ENCODE data around the gene ZNF469. TPM values are rescaled to one million over a fixed set of nuclear protein-coding genes. Genes with fewer than 3 reads are reported as not detected.

Gene ZNF469
- total and polyA plus RNA-seq, 9 of the 15 experiments (the other 6 are each of a cell fraction or from before 2014, with no cell fraction given) = 0.01 to 0.04 TPM; not detected in 7

- no peaks in the 10 kb centered on the region for H3K79me2 ChIP-seq (ENCODE audit: control insufficient read depth, insufficient read depth, low read length)
- BruUV-seq (replicated peaks) = no TSS peak
- no peaks in the 10 kb centered on the region for H3K36me3 ChIP-seq (ENCODE audit: control insufficient read depth, insufficient read depth, low read length)
- H3K27ac ChIP-seq (ENCODE audit: extremely low read depth, low read depth, low read length) = no peak overlapping the region
- no peak overlapping the region for H3K4me2 ChIP-seq (ENCODE audit: insufficient read depth, low read length)
- ATAC-seq (no peak), DNase-seq (ENCODE audit: extremely low read depth in 1 of 4, low spot score in 3 of 4) (no peak), FAIRE-seq (no peak)
- POLR2A ChIA-PET = no interaction called here
- no peak overlapping the region for H3K4me3 ChIP-seq
- CTCF ChIA-PET (ENCODE audit: low intra/inter-chr PET ratio) = no interaction called here
- no peak overlapping the region for H2AFZ ChIP-seq (ENCODE audit: low read depth, low read length)
- in situ Hi-C loops (cut with MboI) = no loop called here
- no peak overlapping the region for H3K9ac ChIP-seq (ENCODE audit: insufficient read depth in 1 of 2, low read depth in 2 of 2, low read length in 2 of 2)
- no peak for TF ChIP-seq ZNF655 (CRISPR knock-in tag; IDR thresholded peaks at IDR 0.05)
- no peak for TF ChIP-seq EP300 (IDR thresholded peaks at IDR 0.05; ENCODE audit: low read length)
- TF ChIP-seq CREB3 (tag; conservative IDR thresholded peaks at IDR 0.05; ENCODE audit: low read depth) = no peak
- TF ChIP-seq ZBTB26 (CRISPR knock-in tag; IDR thresholded peaks at IDR 0.05) = no peak
- TF ChIP-seq BRF2 (IDR thresholded peaks at IDR 0.05; ENCODE audit: borderline replicate concordance, insufficient read depth, insufficient read length) = no peak
- no peak for TF ChIP-seq ZNF174 (CRISPR knock-in tag; IDR thresholded peaks at IDR 0.05)
- no peak for TF ChIP-seq IRF2 (CRISPR knock-in tag; IDR thresholded peaks at IDR 0.05)
- no peak for TF ChIP-seq EP400 (IDR thresholded peaks at IDR 0.05)
- TF ChIP-seq CGGBP1 (CRISPR knock-in tag; IDR thresholded peaks at IDR 0.05) = no peak
- TF ChIP-seq ZNF212 (CRISPR knock-in tag; IDR thresholded peaks at IDR 0.05) = no peak
- TF ChIP-seq ATF4 (CRISPR knock-in tag; IDR thresholded peaks at IDR 0.05) = no peak
- no peak for TF ChIP-seq TAF1 (IDR thresholded peaks at IDR 0.05; ENCODE audit: control insufficient read depth, extremely low read depth, insufficient read depth, low read length, severe bottlenecking)
- TF ChIP-seq ELF2 (CRISPR knock-in tag; IDR thresholded peaks at IDR 0.05) = no peak
- TF ChIP-seq TARDBP (IDR thresholded peaks at IDR 0.05) = no peak
- no peak for TF ChIP-seq KLF16 (IDR thresholded peaks at IDR 0.05)
- TF ChIP-seq FOXK1 (CRISPR knock-in tag; IDR thresholded peaks at IDR 0.05; ENCODE audit: borderline replicate concordance) = no peak
- H3K9me3 ChIP-seq (replicated peaks; ENCODE audit: control insufficient read depth, insufficient read depth, low read depth, low read length) = peaks cover 6% of the 10 kb centered on the region
- H4K20me1 ChIP-seq (replicated peaks; ENCODE audit: control insufficient read depth, insufficient read depth, low read length) = no peaks in the 10 kb centered on the region
- intact Hi-C loops (cut with micrococcal nuclease) = no loop called here
- H3K27me3 ChIP-seq (ENCODE audit: control insufficient read depth in 2 of 2, insufficient read depth in 2 of 2, low read length in 2 of 2) = 0 out of 5 replicates have a peak, but pooled peaks cover 0 to 4% of the 10 kb centered on the region in 2 experiments
- peaks cover 0 to 47% of the 10 kb centered on the region in 2 experiments; a peak in 4 of 5 replicates for H3K4me1 ChIP-seq (replicated peaks in 1 of 2; ENCODE audit: control insufficient read depth in 2 of 2, insufficient read depth in 2 of 2, low read length in 2 of 2)
- no peaks in the 10 kb centered on the region for H3K9me1 ChIP-seq (ENCODE audit: control insufficient read depth, insufficient read depth, low read length)
- 57% methylated on average over 17 of the region's 24 CpGs for WGBS (ENCODE audit: insufficient coverage, low coverage, missing lambda C conversion rate)
Observed at GRCh38 chr16:88341551-88342290, 41.0 kb upstream of the ZNF469 start.

Data from K562 (cell line).